Vagina (tissue), 2 donors: ENCODE data around the gene PNMA6F.

ENCODE experiments used
- POLR2A ChIP-seq, 2 donors: fragments of 450-650 bp; IDR thresholded peaks; one replicate each; pipeline ENCODE4 v1.6.1; 2017; ENCODE audit warnings: antibody characterized with exemption in 2 of 2, mild to moderate bottlenecking in 2 of 2, moderate library complexity in 2 of 2
- POLR2AphosphoS5 ChIP-seq, 2 donors: sonication (generic); formaldehyde crosslinking; IDR thresholded peaks; one replicate each; pipeline ENCODE4 v1.9.0; 2017; ENCODE audit warnings: antibody characterized with exemption in 2 of 2, mild to moderate bottlenecking in 2 of 2, low read depth in 1 of 2; ENCODE audit not compliant: insufficient read depth in 1 of 2

- TF ChIP-seq POLR2AphosphoS5 (IDR thresholded peaks at IDR 0.05; ENCODE audit: insufficient read depth in 1 of 2, low read depth in 1 of 2), result no peak
- TF ChIP-seq POLR2A (IDR thresholded peaks at IDR 0.05), result no peak
Measured at GRCh38 chrX:153340111-153340510, 18.5 kb upstream of the PNMA6F start.
